ENCODE results near the gene TMPO. TPM values are rescaled to one million over a fixed set of nuclear protein-coding genes. Genes with fewer than 3 reads are reported as not detected.

The TMPO gene
- total RNA-seq, 1 experiment from 2014 or later: 176 TPM

GRCh38 chr12:98514982-98515286 is 456 bp upstream of the TMPO start (continued):
- TF ChIP-seq ZSCAN18 (CRISPR knock-in tag; IDR thresholded peaks at IDR 0.05) (no peak), PRRX2 (CRISPR knock-in tag; IDR thresholded peaks at IDR 0.05) (no peak), JAZF1 (CRISPR knock-in tag; IDR thresholded peaks at IDR 0.05) (no peak), SMAD4 (CRISPR knock-in tag; IDR thresholded peaks at IDR 0.05) (no peak), ZNF416 (CRISPR knock-in tag; IDR thresholded peaks at IDR 0.05) (no peak), ZNF512 (CRISPR knock-in tag; IDR thresholded peaks at IDR 0.05; ENCODE audit: borderline replicate concordance) (no peak), NFE2L1 (CRISPR knock-in tag; IDR thresholded peaks at IDR 0.05) (no peak), HMGA2 (CRISPR knock-in tag; IDR thresholded peaks at IDR 0.05) (no peak)

- DNase-seq (ENCODE audit: low spot score) (peak; percentile 72), ATAC-seq (peak; percentile 32)
- ChIA-PET POLR2A (interaction anchor here (1.6 to 2.7 kb wide), 3 partner anchors 25 to 77 kb away, joined by 4 to 23 read pairs (median 6); partner anchors contain the start of gene SLC25A3), CTCF (interaction anchor here (1.1 to 3.2 kb wide), 4 partner anchors 24 to 97 kb away, joined by 3 to 16 read pairs (median 4); no protein-coding TSS in a partner anchor)
- peaks cover 50% of the 10 kb centered on the region for H3K4me1 Mint-ChIP-seq
- peak overlapping the region; percentile 95 for H3K27ac Mint-ChIP-seq
- H3K27me3 Mint-ChIP-seq (ENCODE audit: low read depth): no peaks in the 10 kb centered on the region
- no peaks in the 10 kb centered on the region for H3K9me3 Mint-ChIP-seq
- peaks cover 18% of the 10 kb centered on the region for H3K36me3 Mint-ChIP-seq
- H3K4me3 Mint-ChIP-seq: peak overlapping the region; percentile 94
- TF ChIP-seq SP1 (CRISPR knock-in tag; conservative IDR thresholded peaks at IDR 0.05) (no peak), ZNF317 (CRISPR knock-in tag; IDR thresholded peaks at IDR 0.05; ENCODE audit: borderline replicate concordance, low read depth) (peak; percentile 33; the same call in 1 of the 2 replicates), MAX (CRISPR knock-in tag; IDR thresholded peaks at IDR 0.05) (peak; percentile 61; the same call in 1 of the 2 replicates), ZSCAN18 (CRISPR knock-in tag; IDR thresholded peaks at IDR 0.05) (no peak), ZNF263 (CRISPR knock-in tag; IDR thresholded peaks at IDR 0.05; ENCODE audit: low read depth) (no peak), TP53 (CRISPR knock-in tag; IDR thresholded peaks at IDR 0.05) (no peak), HMGXB4 (CRISPR knock-in tag; IDR thresholded peaks at IDR 0.05) (peak; percentile 57; the same call in 1 of the 2 replicates), CREM (CRISPR knock-in tag; IDR thresholded peaks at IDR 0.05) (0 out of 2 replicates have a peak, but pooled peaks have one; percentile 49), E2F5 (CRISPR knock-in tag; IDR thresholded peaks at IDR 0.05) (peak; percentile 82; the same call in 1 of the 2 replicates), ATF2 (CRISPR knock-in tag; IDR thresholded peaks at IDR 0.05; ENCODE audit: borderline replicate concordance, low read depth) (no peak), ELF4 (CRISPR knock-in tag; IDR thresholded peaks at IDR 0.05; ENCODE audit: low read depth) (peak; percentile 16; the same call in 1 of the 2 replicates), ZBTB43 (CRISPR knock-in tag; IDR thresholded peaks at IDR 0.05) (no peak), JUN (CRISPR knock-in tag; IDR thresholded peaks at IDR 0.05) (no peak; the same call in 1 of the 2 replicates), MXD4 (CRISPR knock-in tag; IDR thresholded peaks at IDR 0.05; ENCODE audit: borderline replicate concordance) (no peak), ZNF232 (CRISPR knock-in tag; IDR thresholded peaks at IDR 0.05) (0 out of 2 replicates have a peak, but pooled peaks have one; percentile 37), USF2 (CRISPR knock-in tag; IDR thresholded peaks at IDR 0.05) (no peak), MYBL2 (CRISPR knock-in tag; IDR thresholded peaks at IDR 0.05) (peak; percentile 83; the same call in 1 of the 2 replicates)
Observed at GRCh38 chr12:98516111-98516873, 902 bp downstream of the TMPO start.

Data from WTC11 (cell line).